ENCODE measurements around the gene SPATS2. TPM values are rescaled to one million over a fixed set of nuclear protein-coding genes. Genes with fewer than 3 reads are reported as not detected.
A peak's percentile ranks its signal among the peaks of the same experiment; 100 is the strongest.

Gene SPATS2
- total RNA-seq, 4 donors from 2014 or later, result 14.0 to 26.5 (median 19.6) TPM

DNA sequence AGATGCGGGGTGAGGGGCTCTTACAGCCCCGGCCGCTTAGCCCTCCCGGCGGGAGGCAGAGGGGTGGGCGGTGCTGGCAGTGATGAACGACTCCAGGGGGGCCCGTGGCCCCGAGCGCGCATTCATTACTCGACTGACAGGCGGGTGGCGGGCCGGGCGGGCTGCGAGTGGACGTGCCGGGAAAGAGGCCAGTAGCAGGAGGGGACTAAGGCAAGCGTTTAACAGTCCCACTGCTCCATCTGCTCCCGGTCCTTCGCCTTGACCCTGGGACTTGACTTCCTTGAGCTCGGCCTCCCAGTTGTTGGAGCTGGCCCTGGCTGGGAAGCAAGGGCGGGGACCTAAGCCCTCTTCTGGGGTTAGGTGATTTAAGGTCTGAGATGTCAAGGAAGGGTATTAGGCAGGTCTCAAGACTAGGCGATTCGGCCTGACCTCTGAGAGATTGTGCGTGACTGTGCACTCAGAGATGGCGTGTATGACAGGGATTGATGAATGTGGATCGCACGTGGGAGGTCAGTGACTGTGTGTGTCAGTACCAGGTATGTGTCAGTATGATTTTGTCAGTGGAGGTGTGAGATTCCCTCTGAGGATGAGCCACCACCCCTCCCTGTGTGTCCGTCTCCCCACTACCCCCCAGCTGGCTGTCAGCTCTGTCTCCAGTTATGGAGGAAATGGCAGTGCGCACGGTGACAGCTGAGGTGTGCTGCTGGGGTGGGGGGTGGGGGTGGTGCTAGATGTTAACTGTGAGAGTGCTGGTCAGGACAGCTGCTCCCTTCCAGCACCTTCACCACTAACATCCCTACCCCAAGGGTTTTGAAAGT lies 24.1 kb upstream of the SPATS2 start:
- peak in 1 of 2 donors; percentile 86 for DNase-seq (ENCODE audit: low spot score in 2 of 2)
- intact Hi-C loops (cut with DNase I; ENCODE audit: low total_unique reads), result loop anchor here (5.0 kb wide), 1 partner anchor 56 kb away; no protein-coding TSS in a partner anchor
- H3K4me3 ChIP-seq (ENCODE audit: low read depth, poor library complexity, severe bottlenecking), result no peak overlapping the region
- WGBS, 2 donors, result 4 to 5% methylated on average over 20 to 26 of the region's 33 CpGs
- TF ChIP-seq, protein P1, sequence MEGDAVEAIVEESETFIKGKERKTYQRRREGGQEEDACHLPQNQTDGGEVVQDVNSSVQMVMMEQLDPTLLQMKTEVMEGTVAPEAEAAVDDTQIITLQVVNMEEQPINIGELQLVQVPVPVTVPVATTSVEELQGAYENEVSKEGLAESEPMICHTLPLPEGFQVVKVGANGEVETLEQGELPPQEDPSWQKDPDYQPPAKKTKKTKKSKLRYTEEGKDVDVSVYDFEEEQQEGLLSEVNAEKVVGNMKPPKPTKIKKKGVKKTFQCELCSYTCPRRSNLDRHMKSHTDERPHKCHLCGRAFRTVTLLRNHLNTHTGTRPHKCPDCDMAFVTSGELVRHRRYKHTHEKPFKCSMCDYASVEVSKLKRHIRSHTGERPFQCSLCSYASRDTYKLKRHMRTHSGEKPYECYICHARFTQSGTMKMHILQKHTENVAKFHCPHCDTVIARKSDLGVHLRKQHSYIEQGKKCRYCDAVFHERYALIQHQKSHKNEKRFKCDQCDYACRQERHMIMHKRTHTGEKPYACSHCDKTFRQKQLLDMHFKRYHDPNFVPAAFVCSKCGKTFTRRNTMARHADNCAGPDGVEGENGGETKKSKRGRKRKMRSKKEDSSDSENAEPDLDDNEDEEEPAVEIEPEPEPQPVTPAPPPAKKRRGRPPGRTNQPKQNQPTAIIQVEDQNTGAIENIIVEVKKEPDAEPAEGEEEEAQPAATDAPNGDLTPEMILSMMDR (IDR thresholded peaks at IDR 0.05), result no peak
- TF ChIP-seq POLR2A (IDR thresholded peaks at IDR 0.05), result no peak

DNA sequence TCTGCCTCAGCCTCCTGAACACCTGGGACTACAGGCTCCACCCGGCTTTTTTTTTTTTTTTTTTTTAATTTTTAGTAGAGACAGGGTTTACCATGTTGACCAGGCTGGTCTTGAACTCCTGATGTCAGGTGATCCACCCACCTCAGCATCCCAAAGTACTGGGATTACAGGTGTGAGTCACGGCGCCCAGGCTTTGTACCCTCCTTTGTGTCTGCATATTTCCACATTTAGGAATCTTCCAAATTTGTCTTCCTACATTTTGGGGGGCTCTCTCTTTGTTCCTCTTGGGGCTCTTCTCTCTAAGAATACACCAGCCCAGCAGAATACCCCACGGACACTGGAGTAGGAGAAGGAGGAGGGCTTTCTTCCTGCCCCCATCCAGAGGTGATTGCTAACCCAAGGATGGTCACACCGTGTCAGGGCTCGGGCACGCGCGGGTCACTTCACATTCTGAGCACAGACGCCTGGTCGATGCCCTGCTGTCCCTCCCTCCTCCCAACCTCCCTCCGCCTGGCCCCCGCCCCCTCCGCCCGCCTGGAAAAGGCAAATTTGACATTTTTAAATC lies 22.7 kb upstream of the SPATS2 start:
- WGBS, 2 donors, result 33 to 54% methylated on average over 15 of the region's 15 CpGs
- TF ChIP-seq POLR2A (IDR thresholded peaks at IDR 0.05), result no peak
- TF ChIP-seq, protein P1 (IDR thresholded peaks at IDR 0.05), result no peak
- peak in 1 of 2 donors; percentile 59 for DNase-seq (ENCODE audit: low spot score in 2 of 2)
- intact Hi-C loops (cut with DNase I; ENCODE audit: low total_unique reads), result loop anchor here (5.0 kb wide), 1 partner anchor 57 kb away; no protein-coding TSS in a partner anchor
- H3K4me3 ChIP-seq (ENCODE audit: low read depth, poor library complexity, severe bottlenecking), result no peak overlapping the region

DNA sequence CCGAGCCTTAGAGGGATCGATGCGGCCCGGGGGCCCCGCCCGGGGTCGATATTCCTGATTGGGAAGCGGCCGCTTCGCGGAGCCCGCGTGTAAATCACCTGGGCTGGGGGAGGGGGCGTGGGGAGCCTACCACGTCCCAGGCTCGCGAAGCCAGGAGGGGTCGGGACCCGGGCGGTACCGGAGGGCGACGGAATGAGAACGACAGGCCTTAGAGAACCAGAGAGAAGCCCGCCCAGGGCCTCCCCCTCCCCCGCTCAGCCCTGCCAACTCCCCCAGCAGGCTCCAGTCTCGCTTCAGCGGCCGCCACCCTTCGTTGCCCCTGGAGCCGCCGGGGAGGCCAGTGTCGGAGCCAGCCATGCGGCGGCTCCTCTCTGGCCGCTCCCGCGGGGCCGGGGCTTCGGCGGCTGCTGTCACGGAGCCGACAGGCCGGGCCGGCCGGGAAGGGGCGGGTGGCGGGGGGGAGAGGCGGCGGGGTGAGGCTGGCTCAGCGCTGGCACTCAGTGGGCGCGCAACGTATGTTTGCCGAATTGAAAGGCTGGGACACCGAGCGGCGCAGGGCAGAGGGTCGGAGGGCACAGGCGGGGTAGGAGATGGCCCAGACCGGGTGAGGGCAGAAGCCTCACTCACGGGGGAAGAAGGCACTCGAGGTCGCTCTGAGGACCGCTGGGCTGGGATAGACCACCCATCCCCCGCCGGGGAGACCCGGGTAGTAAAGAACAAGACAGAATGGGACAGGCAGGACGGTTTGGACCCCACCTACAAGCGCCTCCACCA lies 22.0 kb upstream of the SPATS2 start:
- intact Hi-C loops (cut with DNase I; ENCODE audit: low total_unique reads), result no loop called here
- no peak for TF ChIP-seq POLR2A (IDR thresholded peaks at IDR 0.05)
- TF ChIP-seq, protein P1 (IDR thresholded peaks at IDR 0.05), result no peak
- DNase-seq (ENCODE audit: low spot score in 2 of 2), result peak in 1 of 2 donors; percentile 87
- 1 to 2% methylated on average over 40 to 55 of the region's 70 CpGs for WGBS, 2 donors
- no peak overlapping the region for H3K4me3 ChIP-seq (ENCODE audit: low read depth, poor library complexity, severe bottlenecking)

DNA sequence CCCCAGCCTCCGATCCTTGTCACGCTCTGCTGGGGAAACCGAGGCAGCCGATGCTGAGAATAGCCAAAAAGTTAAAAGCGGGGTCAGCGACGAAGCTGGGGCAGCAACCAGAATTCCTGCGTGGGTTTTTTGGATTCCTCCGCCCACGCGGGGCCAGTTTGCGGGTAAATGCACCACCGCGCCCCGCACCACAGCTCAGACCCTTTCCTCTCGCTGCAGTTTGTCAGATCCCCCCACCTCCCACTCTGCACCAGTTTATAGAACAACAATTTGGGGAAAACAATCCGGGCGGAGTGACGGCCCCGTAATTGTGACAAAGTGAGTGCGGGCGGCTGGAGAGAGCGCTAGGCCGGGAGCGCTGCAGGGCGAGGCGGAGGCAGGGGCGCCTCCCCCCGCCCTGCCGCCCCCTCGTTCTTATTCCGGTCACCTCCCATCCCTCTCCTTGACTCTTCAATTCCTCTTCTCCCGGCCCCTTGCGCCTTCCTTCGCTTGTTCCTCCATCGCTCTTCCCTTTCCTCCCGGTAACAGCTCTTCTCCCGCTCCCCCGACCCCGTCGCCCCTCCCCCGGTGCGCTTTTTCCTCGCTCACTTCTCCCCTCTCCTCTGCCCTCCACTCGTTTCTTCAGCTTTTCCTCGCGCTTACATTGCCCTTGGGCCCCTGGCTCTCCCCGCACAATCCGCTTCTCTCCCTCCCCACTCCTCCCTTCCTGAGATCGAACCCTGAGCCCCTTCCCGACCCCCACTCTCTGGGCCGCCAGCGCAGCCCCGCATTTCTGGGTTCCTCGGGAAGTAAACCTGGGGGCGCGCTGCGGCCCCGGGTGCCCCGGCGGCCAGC lies 21.2 kb upstream of the SPATS2 start:
- peak in 1 of 2 donors; percentile 78 for DNase-seq (ENCODE audit: low spot score in 2 of 2)
- intact Hi-C loops (cut with DNase I; ENCODE audit: low total_unique reads), result no loop called here
- peak overlapping the region; percentile 4 for H3K4me3 ChIP-seq (ENCODE audit: low read depth, poor library complexity, severe bottlenecking)
- WGBS, 2 donors, result 2 to 3% methylated on average over 61 of the region's 61 CpGs
- TF ChIP-seq POLR2A (IDR thresholded peaks at IDR 0.05), result no peak
- TF ChIP-seq, protein P1 (IDR thresholded peaks at IDR 0.05), result no peak

DNA sequence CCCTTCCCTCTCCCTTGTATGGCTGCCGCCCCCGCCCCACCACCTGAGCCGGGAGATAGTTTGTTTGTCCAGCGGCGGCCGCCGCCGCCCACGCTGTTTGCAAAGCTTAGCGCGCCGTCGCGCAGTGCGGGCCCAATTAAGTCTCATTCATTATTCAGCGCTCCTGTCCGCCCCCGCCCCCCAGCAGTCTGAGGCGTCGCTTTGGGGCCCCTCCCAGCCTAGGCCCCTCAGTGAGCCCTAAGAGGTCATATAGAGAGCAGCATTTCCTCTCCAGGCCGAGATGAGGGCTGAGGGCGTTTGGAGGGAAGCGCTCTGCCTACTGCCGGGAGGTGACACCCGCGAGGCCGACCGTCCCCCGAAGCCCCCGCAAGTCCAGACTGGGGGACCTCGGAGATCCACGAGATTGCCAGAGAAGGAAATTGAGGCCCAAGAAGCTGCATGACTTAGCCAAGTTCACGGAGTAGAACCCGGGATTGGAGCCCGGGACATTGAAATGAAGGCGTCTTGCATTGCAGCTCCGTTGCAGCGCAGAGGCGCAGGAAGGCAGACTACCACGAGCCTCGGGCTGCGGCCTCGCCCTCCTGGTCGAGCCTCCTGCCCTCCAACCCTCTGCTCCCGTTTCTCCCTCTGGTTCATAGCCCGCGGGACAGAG lies 20.5 kb upstream of the SPATS2 start, which contains the start of gene DNAJC22:
DNAJC22 (plus strand) TSS at position 230 of the 652 bp plus-strand sequence. CDS start 1,985 bp downstream, outside the sequence.
- peak within 1 kb of the TSS; percentile 4 for H3K4me3 ChIP-seq (ENCODE audit: low read depth, poor library complexity, severe bottlenecking)
- TF ChIP-seq, protein P1 (IDR thresholded peaks at IDR 0.05), result no peak
- TF ChIP-seq POLR2A (IDR thresholded peaks at IDR 0.05), result no peak
- WGBS, 2 donors, result 1 to 2% methylated on average over 43 to 45 of the region's 47 CpGs
- intact Hi-C loops (cut with DNase I; ENCODE audit: low total_unique reads), result no loop called here
- DNase-seq (ENCODE audit: low spot score in 2 of 2), result peak in 1 of 2 donors; percentile 87

Measured in lower leg skin (tissue), 4 donors.